Subcutaneous abdominal adipose tissue (tissue), 5 donors: ENCODE data around the gene CYP2W1.
"Not testable (repeated sequence)": the region's sequence is repeated elsewhere in the genome, so short reads cannot be mapped to it uniquely, and the experiment has no call there.

Experiments
- H3K27ac ChIP-seq: one replicate; pipeline ENCODE4 v1.7.0; 2013; ENCODE audit warnings: low read depth, mild to moderate bottlenecking, inconsistent platforms, low read length, moderate library complexity
- H3K27me3 ChIP-seq, 5 donors: one replicate each; pipeline ENCODE4 v1.7.0; 2013; ENCODE audit warnings: low read length in 5 of 5, inconsistent platforms in 1 of 5; ENCODE audit not compliant: control insufficient read depth in 5 of 5, insufficient read depth in 4 of 5
- H3K36me3 ChIP-seq, 5 donors: one replicate each; pipeline ENCODE4 v1.7.0; 2013; ENCODE audit warnings: low read length in 5 of 5; ENCODE audit not compliant: control insufficient read depth in 5 of 5, insufficient read depth in 5 of 5
- H3K4me1 ChIP-seq, 5 donors: one replicate each; pipeline ENCODE4 v1.7.0; 2013; ENCODE audit warnings: low read length in 5 of 5, mild to moderate bottlenecking in 3 of 5, moderate library complexity in 1 of 5; ENCODE audit not compliant: control insufficient read depth in 5 of 5, insufficient read depth in 5 of 5
- H3K4me3 ChIP-seq, 5 donors: one replicate each; pipeline ENCODE4 v1.7.0; 2013; ENCODE audit warnings: low read length in 5 of 5, low read depth in 1 of 5
- H3K9ac ChIP-seq, 5 donors: one replicate each; pipeline ENCODE4 v1.7.0; 2013; ENCODE audit warnings: low read length in 5 of 5, mild to moderate bottlenecking in 4 of 5, moderate library complexity in 3 of 5
- H3K9me3 ChIP-seq, 5 donors: one replicate each; pipeline ENCODE4 v1.7.0; 2013; ENCODE audit warnings: low read length in 5 of 5; ENCODE audit not compliant: control insufficient read depth in 5 of 5
- donor health status: healthy.
- donor health status: healthy.
- donor health status: healthy.
- donor health status: healthy.
- donor health status: healthy.

CYP2W1 gene

DNA sequence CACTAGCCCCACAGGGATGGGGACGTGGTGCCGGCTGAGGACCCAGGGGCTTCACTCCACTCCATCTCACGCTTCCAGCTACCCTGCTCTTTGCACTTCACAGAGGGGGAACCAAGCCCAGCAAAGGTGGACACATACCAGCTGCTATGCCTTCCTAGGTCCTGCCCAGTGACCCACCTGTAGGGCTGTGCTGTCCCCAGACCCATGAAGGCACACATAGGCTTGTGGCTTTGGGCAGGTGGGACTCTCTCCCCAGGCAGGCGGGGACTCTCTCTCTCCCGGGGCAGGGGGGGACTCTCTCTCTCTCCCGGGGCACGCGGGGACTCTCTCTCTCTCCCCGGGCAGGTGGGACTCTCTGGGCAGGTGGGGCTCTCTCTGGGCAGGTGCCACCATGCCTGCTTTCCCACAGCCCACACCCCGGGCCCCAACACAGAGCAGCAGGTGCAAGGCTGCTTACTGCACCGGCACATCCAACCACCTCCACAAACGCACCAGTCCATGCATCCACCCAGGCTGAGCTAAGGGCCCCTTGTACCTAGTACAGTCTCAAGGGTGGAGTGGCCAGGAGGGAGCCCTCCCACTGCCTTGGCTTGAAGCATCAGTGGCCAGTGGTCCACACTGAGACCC lies 47.6 kb downstream of the CYP2W1 start:
- Histone ChIP-seq H3K36me3 (peaks cover 0 to 11% (median 9%) of the 10 kb centered on the region in 5 donors), H3K9me3 (peaks cover 0 to 3% (median 0%) of the 10 kb centered on the region in 5 donors), H3K27ac (no peak overlapping the region), H3K4me1 (peaks cover 0 to 31% (median 24%) of the 10 kb centered on the region in 5 donors), H3K27me3 (no peaks in the 10 kb centered on the region), H3K4me3 (no peak overlapping the region), H3K9ac (no peak overlapping the region)

DNA sequence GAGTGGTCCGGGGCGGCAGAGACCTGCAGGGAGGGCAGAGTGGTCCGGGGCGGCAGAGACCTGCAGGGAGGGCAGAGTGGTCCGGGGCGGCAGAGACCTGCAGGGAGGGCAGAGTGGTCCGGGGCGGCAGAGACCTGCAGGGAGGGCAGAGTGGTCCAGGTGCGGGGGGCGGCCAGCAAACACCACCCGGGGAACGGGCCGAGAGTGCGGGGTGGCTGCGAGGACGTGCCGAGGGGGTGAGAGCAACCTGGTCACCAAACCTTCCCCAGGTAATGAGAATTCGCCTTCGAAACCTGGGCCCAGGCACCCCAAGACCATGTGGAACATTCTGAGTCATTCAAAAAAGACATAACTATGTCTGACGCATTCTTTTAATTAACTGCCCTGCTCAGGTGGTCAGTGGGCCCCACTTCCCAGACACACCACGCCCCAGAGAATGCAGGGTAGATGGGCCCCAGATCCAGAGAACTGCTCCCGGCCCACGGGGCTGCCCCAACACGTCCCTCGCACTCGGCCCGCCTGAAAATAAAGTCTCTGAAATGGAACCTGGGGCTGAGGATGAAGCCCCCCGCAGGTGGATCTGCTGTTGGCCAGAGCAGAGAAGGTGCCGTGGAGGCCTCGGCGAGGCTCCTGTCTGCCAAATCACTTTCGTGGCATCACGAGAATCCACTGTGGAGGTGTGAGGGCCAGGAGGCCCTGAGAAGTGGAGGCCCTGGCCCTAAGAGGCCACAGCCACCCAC lies 48.9 kb downstream of the CYP2W1 start:
- Histone ChIP-seq H3K9me3 (peaks cover 0 to 3% (median 0%) of the 10 kb centered on the region in 5 donors), H3K9ac (no peak overlapping the region), H3K36me3 (no peaks in the 10 kb centered on the region), H3K27me3 (no peaks in the 10 kb centered on the region), H3K27ac (no peak overlapping the region), H3K4me3 (no peak overlapping the region), H3K4me1 (peaks cover 0 to 28% (median 23%) of the 10 kb centered on the region in 5 donors)

DNA sequence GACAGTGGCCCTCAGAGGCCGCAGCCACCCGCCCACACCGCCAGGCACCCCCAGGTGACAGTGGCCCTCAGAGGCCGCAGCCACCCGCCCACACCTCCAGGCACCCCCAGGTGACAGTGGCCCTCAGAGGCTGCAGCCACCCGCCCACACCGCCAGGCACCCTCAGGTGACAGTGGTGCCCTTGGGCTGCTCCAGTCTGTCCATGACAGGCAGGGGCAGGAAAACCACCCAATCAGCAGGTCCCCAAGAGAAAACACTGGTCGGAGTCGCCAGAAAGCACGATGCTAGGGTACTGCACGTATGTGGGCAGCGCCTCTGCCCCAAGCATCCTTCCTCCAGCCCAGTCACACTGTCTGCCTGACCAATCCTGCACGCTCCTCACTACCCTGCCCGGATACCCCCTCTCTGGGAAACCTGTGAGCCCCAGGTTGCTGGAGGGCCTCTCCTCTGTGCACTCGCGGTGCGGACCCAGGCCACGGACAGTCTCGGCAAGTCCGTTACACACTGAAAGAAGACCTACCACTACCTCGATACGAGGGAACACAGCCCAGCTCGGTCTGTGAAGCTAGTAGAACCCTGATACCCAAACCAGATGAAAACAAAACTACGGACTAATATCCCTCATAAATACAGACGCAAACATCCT lies 49.7 kb downstream of the CYP2W1 start:
- H3K27me3 ChIP-seq = no peaks in the 10 kb centered on the region
- H3K4me3 ChIP-seq = no peak overlapping the region
- no peak overlapping the region for H3K9ac ChIP-seq
- H3K9me3 ChIP-seq = peaks cover 0 to 3% (median 0%) of the 10 kb centered on the region in 5 donors
- H3K27ac ChIP-seq = no peak overlapping the region
- no peaks in the 10 kb centered on the region for H3K36me3 ChIP-seq
- peaks cover 0 to 20% (median 15%) of the 10 kb centered on the region in 5 donors for H3K4me1 ChIP-seq

DNA sequence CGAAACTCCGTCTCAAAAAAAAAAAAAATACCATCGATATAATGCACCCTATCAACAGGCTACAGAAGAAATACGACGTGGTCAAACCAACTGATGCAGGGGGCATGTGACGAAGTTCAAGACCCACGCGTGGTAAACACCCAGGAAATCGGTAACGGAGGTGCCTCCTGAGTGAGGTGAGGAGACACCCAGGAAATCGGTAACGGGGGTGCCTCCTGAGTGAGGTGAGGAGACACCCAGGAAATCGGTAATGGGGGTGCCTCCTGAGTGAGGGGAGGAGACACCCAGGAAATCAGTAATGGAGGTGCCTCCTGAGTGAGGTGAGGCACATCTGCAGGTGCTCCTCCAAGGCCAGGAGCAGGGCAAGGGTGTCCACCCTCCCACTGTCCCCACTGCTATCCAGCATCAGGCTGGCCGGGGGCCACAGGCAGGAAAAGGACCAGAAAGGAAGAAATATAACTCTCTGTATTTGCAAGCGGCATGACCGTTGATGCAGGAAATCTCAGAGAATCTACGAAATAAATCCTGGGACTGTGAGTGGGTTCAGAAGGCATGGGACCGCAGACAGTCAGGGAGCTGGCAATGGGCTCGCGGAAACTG lies 50.7 kb downstream of the CYP2W1 start:
- H3K27me3 ChIP-seq = no peaks in the 10 kb centered on the region
- H3K9ac ChIP-seq = no peak overlapping the region
- peaks cover 0 to 3% (median 0%) of the 10 kb centered on the region in 5 donors for H3K9me3 ChIP-seq
- no peaks in the 10 kb centered on the region for H3K36me3 ChIP-seq
- peaks cover 0 to 13% (median 13%) of the 10 kb centered on the region in 5 donors for H3K4me1 ChIP-seq
- H3K27ac ChIP-seq = no peak overlapping the region
- H3K4me3 ChIP-seq = no peak overlapping the region

DNA sequence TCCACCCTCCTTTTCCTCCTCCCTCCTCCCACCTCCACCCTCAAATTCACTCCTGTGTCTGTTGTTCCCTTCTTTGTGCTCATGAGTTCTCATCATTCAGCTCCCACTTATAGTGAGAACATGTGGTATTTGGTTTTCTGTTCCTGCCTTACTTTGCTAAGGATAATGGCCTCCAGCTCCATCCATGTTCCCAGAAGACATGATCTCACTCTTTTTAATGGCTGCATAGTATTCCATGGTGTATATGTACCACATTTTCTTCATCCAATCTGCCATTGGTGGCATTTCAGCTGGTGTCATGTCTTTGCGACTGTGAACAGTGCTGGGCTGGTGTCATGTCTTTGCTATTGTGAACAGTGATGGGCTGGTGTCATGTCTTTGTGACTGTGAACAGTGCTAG lies 51.8 kb downstream of the CYP2W1 start:
- H3K4me1 ChIP-seq, H3K4me3 ChIP-seq, H3K27ac ChIP-seq, H3K36me3 ChIP-seq, H3K9me3 ChIP-seq, H3K27me3 ChIP-seq, H3K9ac ChIP-seq: not testable (repeated sequence)

DNA sequence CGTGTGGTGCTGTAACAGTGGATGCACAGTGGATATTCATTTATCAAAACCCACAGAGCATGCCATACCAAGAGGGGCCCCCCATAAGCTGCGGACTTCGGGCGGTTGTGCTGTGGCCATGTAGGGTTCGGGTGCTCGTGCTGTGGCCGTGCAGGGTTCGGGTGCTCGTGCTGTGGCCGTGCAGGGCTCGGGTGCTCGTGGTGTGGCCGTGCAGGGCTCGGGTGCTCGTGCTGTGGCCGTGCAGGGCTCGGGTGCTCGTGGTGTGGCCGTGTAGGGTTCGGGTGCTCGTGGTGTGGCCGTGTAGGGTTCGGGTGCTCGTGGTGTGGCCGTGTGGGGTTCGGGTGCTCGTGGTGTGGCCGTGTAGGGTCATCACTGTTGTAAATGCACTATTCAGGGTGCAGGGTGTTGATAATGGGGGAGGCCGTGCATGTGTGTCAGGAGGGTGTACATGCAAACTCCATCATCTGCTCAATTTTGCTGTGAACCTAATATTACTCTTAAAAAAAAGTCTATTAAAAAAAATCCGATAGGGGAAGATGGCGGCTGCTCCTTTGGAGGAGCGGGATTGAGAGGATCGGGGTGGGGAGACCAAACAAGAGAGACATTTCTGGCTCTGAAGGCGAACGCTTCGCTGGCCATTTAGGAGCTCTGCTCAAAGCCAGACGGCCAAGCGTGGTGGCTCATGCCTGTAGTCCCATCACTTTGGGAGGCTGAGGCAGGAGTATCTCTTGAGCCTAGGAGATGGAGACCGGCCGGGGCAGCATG lies 53.4 kb downstream of the CYP2W1 start:
- H3K27me3 ChIP-seq, H3K36me3 ChIP-seq, H3K27ac ChIP-seq, H3K4me3 ChIP-seq, H3K9me3 ChIP-seq, H3K9ac ChIP-seq: not testable (repeated sequence)
- peaks cover under 1 to 12% (median 7%) of the 10 kb centered on the region in 5 donors for H3K4me1 ChIP-seq
